Activated naive CD8-positive, alpha-beta T cell treated with anti-CD3 and anti-CD28 coated beads, Interleukin-2, amount 50 U/mL, for 16 hours (primary cell): ENCODE measurements around the gene MAGEA8.
"Not testable (repeated sequence)": the region's sequence is repeated elsewhere in the genome, so short reads cannot be mapped to it uniquely, and the experiment has no call there.

Source experiments
- DNase-seq: peaks from one replicate; pipeline ENCODE4 v3.0.0-alpha.2; 2020; ENCODE audit warnings: low read depth, low spot score

MAGEA8 gene

DNA sequence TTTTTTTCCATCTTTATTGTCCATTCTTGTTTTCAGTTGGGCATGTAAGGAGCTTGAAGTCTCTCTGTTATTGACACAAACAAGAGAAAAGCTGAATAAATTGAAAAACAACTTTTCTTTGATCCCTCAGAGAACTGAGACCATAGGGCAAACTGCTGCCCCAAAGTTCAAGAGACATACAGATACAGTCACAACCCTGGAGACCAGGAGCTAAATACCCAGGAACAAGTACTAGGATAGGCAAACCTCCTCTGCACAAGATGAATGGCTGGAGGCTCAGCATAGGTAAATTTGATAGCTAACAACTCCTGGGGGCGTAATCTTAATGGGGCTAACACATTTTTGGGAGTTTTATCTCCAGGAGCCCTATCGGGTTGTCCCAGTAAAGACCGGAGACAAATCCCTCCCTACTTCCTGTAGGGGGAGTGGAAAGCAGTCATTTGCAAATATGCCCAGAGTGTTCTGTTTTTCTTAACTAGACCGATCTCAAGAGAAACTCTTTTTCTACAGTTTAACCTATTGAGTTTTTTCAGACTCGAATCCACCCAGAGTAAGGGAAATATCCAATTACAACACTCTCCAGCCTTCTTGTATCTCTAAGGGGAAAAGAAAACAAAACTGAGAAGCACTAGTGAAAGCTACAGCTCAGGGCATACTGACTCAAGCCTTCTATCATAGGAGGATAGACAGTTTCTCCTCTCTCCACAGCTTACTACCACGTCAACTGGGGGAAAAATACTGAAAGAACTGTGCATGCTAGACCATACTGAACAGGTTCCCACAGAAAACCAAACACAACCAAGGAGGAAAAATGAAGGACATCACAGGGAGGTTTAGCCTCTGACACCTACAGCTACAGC is 23.1 kb downstream of the MAGEA8 start:
- DNase-seq, result no peak

DNA sequence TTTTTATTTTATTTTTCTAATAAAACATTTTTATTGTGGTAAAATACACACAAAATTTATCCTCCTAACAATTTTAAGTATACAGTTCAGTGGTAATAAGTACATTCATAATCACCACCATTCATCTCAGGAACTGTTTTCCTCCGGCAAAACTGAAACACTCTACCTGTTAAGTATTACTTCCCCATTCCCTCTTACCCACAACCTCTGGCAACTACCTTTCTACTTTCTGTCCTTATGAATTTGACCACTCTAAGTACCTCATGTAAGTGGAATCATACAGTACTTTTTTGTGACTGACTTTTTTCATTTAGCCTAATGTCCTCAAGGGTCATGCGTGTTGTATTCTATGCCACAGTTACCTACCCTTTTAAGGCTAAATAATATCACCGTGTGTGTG is 27.3 kb downstream of the MAGEA8 start:
- DNase-seq, result no peak

- DNase-seq, result no peak
These were observed 27.7 kb downstream of the MAGEA8 start for GRCh38 chrX:149908727-149909126.

DNA sequence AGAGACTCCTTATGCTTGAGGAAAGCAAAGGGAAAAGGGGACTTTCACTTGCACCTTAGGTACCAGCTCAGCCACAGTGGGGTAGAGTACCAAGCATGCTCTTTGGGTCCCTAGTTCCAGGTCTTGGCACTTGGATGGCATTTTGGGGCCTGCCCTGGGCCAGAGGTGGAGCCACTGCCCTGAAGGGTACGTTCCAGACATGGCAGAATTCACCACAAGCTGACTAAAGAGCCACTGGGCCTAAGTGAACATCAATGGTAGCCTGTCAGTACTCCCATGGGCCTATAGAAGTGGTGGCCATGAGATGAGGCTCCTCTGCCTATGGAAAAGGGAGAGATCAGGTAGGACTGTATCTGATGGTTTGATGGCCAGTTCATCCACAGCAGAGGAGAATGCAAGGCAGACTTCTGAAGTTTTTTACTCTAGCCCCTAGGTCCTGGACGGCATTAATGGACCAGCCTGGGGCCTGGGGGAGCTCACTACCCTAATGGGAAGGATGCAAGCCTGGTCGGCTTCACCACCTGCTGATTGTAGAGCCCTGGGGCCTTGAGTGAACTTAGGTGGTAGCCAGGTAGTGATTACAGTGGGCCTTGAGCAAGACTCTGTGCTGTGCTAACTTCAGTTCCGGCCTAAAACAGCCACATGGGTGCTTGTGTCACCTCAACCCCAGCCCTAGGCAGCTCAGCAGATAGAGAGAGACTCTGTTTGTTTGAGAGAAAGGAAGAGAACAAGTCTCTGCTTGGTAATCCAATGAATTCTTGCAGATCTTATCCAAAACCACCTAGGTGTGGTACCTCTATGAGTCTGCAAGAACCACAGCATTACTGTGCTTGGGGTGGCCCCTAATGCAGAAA is 28.6 kb downstream of the MAGEA8 start:
- DNase-seq, result no peak

- DNase-seq, result no peak
These were observed 29.3 kb downstream of the MAGEA8 start for GRCh38 chrX:149910178-149910695.

DNA sequence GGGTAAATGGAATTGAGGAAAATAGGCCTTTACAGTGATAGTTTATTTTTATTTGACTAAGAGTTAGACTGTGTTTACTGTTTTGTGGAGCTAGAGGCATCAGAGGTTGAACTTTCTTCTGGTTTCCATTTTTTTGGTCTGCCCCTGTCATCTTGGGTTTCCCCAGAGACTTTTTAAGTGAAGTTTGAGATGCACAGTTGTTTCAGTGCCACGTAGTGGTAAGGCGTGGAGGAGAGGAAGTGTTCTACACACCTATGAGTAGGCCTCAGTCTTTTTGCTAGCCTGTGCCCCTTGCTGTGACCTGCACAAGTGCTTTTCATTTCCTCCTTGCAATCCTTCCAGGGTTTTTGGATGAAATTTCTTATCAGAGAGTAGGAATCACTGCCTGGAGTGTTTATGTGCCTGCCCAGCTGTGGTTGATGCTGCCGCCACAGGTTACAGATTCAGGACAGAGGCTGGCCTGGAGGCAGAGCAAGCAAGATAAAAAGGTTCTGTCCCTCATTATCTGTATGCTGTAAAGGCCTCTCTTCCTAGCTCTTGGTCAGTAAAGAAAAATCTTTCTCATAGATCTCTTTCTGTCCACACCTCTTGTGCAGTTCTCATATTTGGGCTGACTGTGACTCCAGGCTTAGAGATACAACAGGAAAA is 35.9 kb downstream of the MAGEA8 start:
- DNase-seq, result no peak

GRCh38 chrX:149923836-149924235 is 42.9 kb downstream of the MAGEA8 start:
- not testable (repeated sequence) for DNase-seq

DNA sequence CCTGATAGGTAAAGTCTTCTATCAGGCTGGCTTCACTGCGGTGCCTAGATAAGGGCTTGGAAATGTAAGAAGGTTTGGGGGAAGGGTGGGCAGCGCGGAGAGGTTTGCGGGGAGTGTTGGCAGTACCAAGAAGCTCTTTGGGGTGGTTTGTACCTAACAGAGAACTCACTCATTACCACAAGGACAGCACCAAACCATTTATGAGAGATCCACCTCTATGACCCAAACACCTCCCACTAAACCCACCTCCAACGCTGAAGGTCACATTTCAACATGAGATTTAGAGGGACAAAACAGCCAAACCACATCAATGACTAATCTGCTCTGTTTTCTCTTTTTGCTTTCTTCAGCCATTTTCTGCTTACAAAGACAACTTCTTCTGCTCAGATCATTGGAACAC is 43.5 kb downstream of the MAGEA8 start:
- not testable (repeated sequence) for DNase-seq

DNA sequence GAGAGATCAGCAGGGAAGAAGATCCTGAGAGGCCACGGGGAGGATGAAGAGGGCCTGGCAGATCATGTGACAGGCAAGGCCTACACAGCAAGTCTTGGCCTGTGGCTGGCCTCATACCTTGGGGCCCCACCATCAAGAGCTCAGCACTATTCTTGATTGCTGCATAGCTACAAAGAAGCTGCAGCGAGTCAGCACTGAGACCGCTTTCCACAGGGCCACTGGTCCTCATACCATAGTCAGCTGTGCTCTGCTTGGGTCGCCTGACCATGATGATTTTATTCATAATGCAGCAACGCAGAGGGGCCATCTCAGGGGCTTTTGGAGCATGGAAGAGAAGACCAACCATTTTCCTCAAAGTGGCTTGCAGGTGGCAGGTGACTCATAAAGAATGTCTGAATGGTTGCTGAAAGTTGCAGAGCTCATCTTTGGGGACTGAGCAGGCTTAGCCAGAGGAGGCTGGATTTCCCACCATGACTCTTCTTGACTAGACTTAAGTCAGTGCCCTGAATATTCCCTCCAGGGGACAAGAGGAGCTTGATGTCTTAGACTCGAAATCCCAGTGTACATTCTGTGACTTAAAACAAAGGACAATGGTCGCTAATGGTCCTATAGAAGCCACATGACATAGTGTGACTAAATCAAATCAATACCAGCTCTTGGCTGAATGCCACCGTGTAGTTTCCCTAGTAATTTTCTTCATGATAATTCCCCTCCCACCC is 46.4 kb downstream of the MAGEA8 start:
- not testable (repeated sequence) for DNase-seq

DNA sequence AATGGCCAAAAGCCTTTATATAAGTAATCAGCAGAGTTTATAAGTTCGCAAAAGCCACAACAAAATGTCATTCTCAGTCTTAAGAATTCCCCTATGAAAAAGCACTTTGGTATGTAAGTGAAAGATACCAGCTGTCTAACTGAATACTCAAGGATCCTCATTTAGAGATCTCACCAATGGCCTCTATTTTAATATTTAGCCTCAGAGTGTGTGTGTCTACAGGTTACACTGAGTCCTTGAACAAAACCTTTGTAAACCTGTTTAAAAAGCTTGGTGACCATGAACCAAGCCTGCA is 46.9 kb downstream of the MAGEA8 start:
- DNase-seq, result not testable (repeated sequence)

- DNase-seq, result not testable (repeated sequence)
These were observed 47.7 kb downstream of the MAGEA8 start for GRCh38 chrX:149928635-149929034.

GRCh38 chrX:149929400-149929799 is 48.4 kb downstream of the MAGEA8 start, which contains the start of gene HSFX4:
Gene HSFX4 (plus strand): TSS chrX:149929573. CDS start chrX:149929645, 72 bp downstream.
- not testable (repeated sequence) for DNase-seq

DNA sequence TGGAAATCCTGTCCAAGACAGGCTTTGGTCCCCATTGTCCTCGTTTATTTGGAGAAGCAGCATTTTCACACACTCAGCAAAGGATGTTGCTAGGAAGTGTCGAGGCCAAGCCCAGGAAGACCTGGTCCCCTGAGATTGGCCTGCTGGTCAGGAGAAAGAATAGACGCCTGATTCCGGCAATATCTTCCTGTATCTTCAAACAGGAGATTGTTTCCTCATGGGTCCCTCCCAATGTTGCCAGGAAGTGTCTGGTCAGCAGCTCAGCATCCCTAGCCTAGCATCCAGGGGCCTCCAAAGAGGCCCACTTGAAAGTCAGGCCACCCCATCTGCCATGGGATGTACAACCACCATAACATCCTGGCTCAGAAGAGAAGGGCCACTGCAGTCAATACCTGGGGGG is 50.4 kb downstream of the MAGEA8 start:
- not testable (repeated sequence) for DNase-seq

GRCh38 chrX:149932150-149932549 is 51.2 kb downstream of the MAGEA8 start:
- not testable (repeated sequence) for DNase-seq

- not testable (repeated sequence) for DNase-seq
These were observed 52.0 kb downstream of the MAGEA8 start for GRCh38 chrX:149932970-149933369.

GRCh38 chrX:149933547-149933946 is 52.6 kb downstream of the MAGEA8 start:
- not testable (repeated sequence) for DNase-seq
